IPS DF 6.9 (cell line): ENCODE results near the gene FGF23.

ENCODE experiments used
- DNase-seq: peaks from one replicate; pipeline ENCODE4 v3.0.0-alpha.2; 2013; ENCODE audit warnings: low read depth, low spot score
- H3K27ac ChIP-seq: one replicate; pipeline ENCODE4 v1.5.1; 2013; ENCODE audit warnings: low read length, control low read depth
- H3K27me3 ChIP-seq: 2 replicates; pipeline ENCODE4 v1.6.1; 2013; ENCODE audit warnings: mild to moderate bottlenecking, low read length; ENCODE audit not compliant: control insufficient read depth, insufficient read depth
- H3K36me3 ChIP-seq: 2 replicates; pipeline ENCODE4 v1.6.1; 2013; ENCODE audit warnings: low read length; ENCODE audit not compliant: control insufficient read depth, insufficient read depth
- H3K4me1 ChIP-seq: 2 replicates; pipeline ENCODE4 v1.6.1; 2013; ENCODE audit warnings: low read length; ENCODE audit not compliant: control insufficient read depth, insufficient read depth
- H3K4me3 ChIP-seq: 2 replicates; pipeline ENCODE4 v1.5.1; 2013; ENCODE audit warnings: mild to moderate bottlenecking, low read length
- H3K9me3 ChIP-seq: 2 replicates; pipeline ENCODE4 v1.6.1; 2013; ENCODE audit warnings: low read length, inconsistent platforms; ENCODE audit not compliant: control insufficient read depth, insufficient read depth
- WGBS: extraction: QIAGEN DNeasy Blood & Tissue Kit; methylation state at CpG from one replicate; pipeline ENCODE4 v1.1.7; 2013; ENCODE audit warnings: mixed read lengths, missing lambda C conversion rate; ENCODE audit not compliant: insufficient read length, insufficient coverage; 5-methylcytosine and 5-hydroxymethylcytosine counted together

FGF23 gene

GRCh38 chr12:4386801-4387200 lies 7.3 kb upstream of the FGF23 start:
- H3K27ac ChIP-seq = no peak overlapping the region
- no peak for DNase-seq
- H3K9me3 ChIP-seq = no peaks in the 10 kb centered on the region
- no peak overlapping the region for H3K4me3 ChIP-seq
- no peaks in the 10 kb centered on the region for H3K4me1 ChIP-seq
- 0 out of 2 replicates have a peak, but pooled peaks cover 2% of the 10 kb centered on the region for H3K27me3 ChIP-seq
- no peaks in the 10 kb centered on the region for H3K36me3 ChIP-seq
- WGBS = no CpG with 5 or more reads among the region's 4 CpGs

DNA sequence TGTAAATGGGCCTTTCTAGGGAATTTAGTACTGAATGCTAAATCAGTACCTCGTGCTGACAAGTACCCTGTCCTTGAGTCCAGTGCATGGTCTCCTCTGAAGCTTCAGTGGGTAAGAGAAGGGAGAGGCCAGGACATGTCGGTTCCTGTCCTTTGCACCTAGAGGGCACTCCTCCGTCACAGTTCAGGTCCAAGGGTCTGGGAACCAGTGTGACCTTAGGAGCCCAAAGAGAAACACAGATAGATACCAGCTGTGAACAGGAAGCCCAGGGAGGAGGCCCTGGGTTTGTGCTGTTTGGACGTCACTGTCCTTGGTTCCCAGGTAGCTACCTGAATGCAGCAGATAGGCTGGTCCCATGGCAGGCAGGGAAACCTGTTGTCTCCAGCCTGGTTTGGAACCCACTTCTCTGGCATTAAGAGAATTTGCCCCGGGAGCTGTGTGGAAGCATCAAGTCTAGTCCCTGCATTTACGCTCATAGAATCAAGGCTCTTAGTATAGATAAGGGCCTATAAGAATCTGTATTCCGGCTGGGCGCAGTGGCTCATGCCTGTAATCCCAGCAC lies 3.9 kb upstream of the FGF23 start:
- peaks cover 2% of the 10 kb centered on the region for H3K4me1 ChIP-seq
- WGBS = no CpG with 5 or more reads among the region's 8 CpGs
- H3K27ac ChIP-seq = no peak overlapping the region
- 0 out of 2 replicates have a peak, but pooled peaks cover 2% of the 10 kb centered on the region for H3K27me3 ChIP-seq
- no peak overlapping the region for H3K4me3 ChIP-seq
- peak; percentile 77 for DNase-seq
- H3K36me3 ChIP-seq = no peaks in the 10 kb centered on the region
- no peaks in the 10 kb centered on the region for H3K9me3 ChIP-seq

DNA sequence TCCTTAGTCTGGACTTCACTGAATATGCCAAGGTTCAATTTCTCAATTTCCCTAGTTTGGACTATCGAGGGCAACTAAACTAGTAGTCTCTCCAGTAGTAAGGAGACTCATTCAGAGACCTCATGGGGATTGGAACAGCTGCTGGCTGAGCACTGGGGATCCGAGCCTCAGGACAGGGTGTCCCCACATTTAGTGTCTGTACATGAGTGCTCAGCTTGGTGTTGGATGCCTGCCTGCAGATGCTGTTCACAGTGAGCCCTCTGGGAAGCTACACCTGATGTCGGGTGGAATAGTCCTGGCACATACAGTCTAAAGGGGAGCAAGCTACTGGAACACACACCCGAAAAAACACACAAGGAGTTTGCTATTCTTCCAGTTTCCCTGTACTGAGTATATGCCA lies 820 bp upstream of the FGF23 start:
- DNase-seq = no peak
- H3K27ac ChIP-seq = no peak overlapping the region
- no peak overlapping the region for H3K4me3 ChIP-seq
- no peaks in the 10 kb centered on the region for H3K36me3 ChIP-seq
- H3K27me3 ChIP-seq = no peaks in the 10 kb centered on the region
- H3K4me1 ChIP-seq = peaks cover 2% of the 10 kb centered on the region
- no peaks in the 10 kb centered on the region for H3K9me3 ChIP-seq
- no CpG with 5 or more reads among the region's 4 CpGs for WGBS

GRCh38 chr12:4378772-4379171 lies 740 bp downstream of the FGF23 start:
- Histone ChIP-seq H3K27me3 (no peaks in the 10 kb centered on the region), H3K4me3 (no peak overlapping the region), H3K4me1 (peaks cover 2% of the 10 kb centered on the region), H3K27ac (no peak overlapping the region), H3K9me3 (no peaks in the 10 kb centered on the region), H3K36me3 (no peaks in the 10 kb centered on the region)
- no peak for DNase-seq
- WGBS = no CpG with 5 or more reads among the region's 1 CpG

GRCh38 chr12:4375449-4375848 lies 4.1 kb downstream of the FGF23 start:
- H3K27me3 ChIP-seq = no peaks in the 10 kb centered on the region
- no peak overlapping the region for H3K4me3 ChIP-seq

DNA sequence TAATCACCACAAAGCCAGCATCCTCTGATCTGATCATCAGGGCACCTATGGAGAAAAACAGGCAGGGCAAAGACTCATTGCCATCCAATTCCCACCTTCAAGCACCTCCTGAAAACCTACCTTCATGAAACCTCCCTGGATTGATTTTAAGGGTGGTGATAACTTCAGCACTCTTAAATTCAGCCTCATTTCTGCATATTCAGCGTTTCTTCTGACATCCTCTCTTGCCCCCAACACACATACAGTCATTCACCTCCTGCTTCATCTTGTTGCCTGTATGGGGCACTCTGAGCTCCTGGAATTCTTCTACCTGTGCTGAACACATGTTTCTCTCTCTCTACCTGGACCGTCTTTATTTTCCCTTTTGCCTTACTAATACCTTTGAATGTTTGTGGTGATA lies 6.9 kb downstream of the FGF23 start:
- no peaks in the 10 kb centered on the region for H3K9me3 ChIP-seq
- no peaks in the 10 kb centered on the region; the same call in 1 of the 2 replicates for H3K4me1 ChIP-seq
- H3K27ac ChIP-seq = no peak overlapping the region
- WGBS = no CpG with 5 or more reads among the region's 2 CpGs
- no peak overlapping the region for H3K4me3 ChIP-seq
- no peak for DNase-seq
- no peaks in the 10 kb centered on the region for H3K36me3 ChIP-seq
- H3K27me3 ChIP-seq = no peaks in the 10 kb centered on the region

More at GRCh38 chr12:4375449-4375848, 4.1 kb downstream of the FGF23 start:
- Histone ChIP-seq H3K4me1 (peaks cover 2% of the 10 kb centered on the region), H3K9me3 (no peaks in the 10 kb centered on the region), H3K27ac (no peak overlapping the region), H3K36me3 (no peaks in the 10 kb centered on the region)
- no CpG with 5 or more reads among the region's 6 CpGs for WGBS
- DNase-seq = no peak

DNA sequence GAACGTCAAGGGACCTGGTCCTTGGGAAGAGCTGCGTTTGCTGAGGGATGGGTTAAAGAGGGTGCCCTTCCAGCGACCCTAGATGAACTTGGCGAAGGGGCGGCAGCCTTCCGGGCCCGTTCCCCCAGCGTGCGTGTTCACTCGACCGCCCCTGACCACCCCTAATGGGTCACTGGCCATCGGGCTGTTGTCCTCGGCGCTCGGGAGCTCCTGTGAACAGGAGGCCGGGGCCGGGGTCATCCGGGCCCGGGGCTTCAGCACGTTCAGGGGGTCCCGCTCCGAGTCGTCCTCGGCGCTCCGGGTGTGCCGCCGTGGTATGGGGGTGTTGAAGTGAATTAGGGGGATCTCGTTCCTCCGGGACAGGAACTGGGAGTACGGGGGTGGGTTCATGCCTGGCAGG lies 9.2 kb downstream of the FGF23 start:
- no peak for DNase-seq
- no peaks in the 10 kb centered on the region for H3K36me3 ChIP-seq
- no peak overlapping the region for H3K27ac ChIP-seq
- H3K4me3 ChIP-seq = no peak overlapping the region
- no peaks in the 10 kb centered on the region; the same call in 1 of the 2 replicates for H3K4me1 ChIP-seq
- no peaks in the 10 kb centered on the region for H3K27me3 ChIP-seq
- no CpG with 5 or more reads among the region's 31 CpGs for WGBS
- no peaks in the 10 kb centered on the region for H3K9me3 ChIP-seq

- no peaks in the 10 kb centered on the region for H3K36me3 ChIP-seq
- H3K9me3 ChIP-seq = no peaks in the 10 kb centered on the region
- WGBS = no CpG with 5 or more reads among the region's 4 CpGs
- H3K4me3 ChIP-seq = no peak overlapping the region
- no peak for DNase-seq
- H3K4me1 ChIP-seq = no peaks in the 10 kb centered on the region; the same call in 1 of the 2 replicates
- no peaks in the 10 kb centered on the region for H3K27me3 ChIP-seq
- H3K27ac ChIP-seq = no peak overlapping the region
Observed at GRCh38 chr12:4369548-4369947, 10.0 kb downstream of the FGF23 start.

DNA sequence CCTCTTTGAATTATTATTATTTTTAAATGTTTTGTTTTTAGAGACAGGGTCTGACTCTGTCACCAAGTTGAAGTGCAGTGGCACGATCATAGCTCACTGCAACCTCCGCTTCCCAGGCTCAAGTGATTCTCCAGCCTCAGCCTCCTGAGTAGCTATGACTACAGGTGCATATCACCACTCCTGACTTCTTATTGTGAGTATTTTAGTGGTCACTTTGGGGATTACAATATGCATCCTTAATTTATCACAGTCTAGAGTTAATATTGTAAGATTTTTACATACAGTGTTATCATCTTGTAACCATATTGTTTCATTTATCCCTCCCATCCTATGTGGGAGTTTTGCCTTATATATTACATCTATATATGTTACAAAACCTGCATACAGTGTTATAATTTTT lies 13.4 kb downstream of the FGF23 start:
- Histone ChIP-seq H3K4me3 (no peak overlapping the region), H3K27ac (no peak overlapping the region), H3K36me3 (no peaks in the 10 kb centered on the region), H3K4me1 (no peaks in the 10 kb centered on the region; the same call in 1 of the 2 replicates), H3K9me3 (no peaks in the 10 kb centered on the region), H3K27me3 (no peaks in the 10 kb centered on the region)
- no CpG with 5 or more reads among the region's 2 CpGs for WGBS
- no peak for DNase-seq

DNA sequence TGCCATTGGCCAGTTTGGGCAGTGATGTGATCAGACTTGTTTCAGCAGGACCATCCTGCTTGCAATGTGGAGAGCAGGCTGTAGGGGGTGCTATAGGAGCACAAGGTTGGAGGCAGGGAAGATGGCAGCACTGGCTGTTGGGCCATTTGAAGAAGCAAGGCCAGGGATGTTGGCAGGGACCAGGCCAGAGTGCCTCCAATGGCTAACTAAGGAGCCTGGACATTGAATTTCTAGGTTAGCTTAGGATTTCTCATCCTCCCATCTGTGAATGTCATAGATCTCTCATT lies 23.5 kb downstream of the FGF23 start:
- Histone ChIP-seq H3K36me3 (no peaks in the 10 kb centered on the region), H3K4me1 (no peaks in the 10 kb centered on the region), H3K27ac (no peak overlapping the region), H3K27me3 (no peaks in the 10 kb centered on the region), H3K9me3 (no peaks in the 10 kb centered on the region), H3K4me3 (no peak overlapping the region)
- peak; percentile 86 for DNase-seq

GRCh38 chr12:4355156-4356040 lies 24.1 kb downstream of the FGF23 start:
- Histone ChIP-seq H3K9me3 (no peaks in the 10 kb centered on the region), H3K27ac (no peak overlapping the region), H3K4me1 (no peaks in the 10 kb centered on the region), H3K27me3 (no peaks in the 10 kb centered on the region), H3K36me3 (no peaks in the 10 kb centered on the region), H3K4me3 (no peak overlapping the region)
- DNase-seq = no peak
- WGBS = no CpG with 5 or more reads among the region's 3 CpGs
